ENCODE measurements around the gene SNX12. TPM values are rescaled to one million over a fixed set of nuclear protein-coding genes. Genes with fewer than 3 reads are reported as not detected.

SNX12 gene
- total and polyA plus RNA-seq, 2 of the 4 experiments (the other 2 are of a cell fraction): 59.9 to 63.0 TPM

DNA sequence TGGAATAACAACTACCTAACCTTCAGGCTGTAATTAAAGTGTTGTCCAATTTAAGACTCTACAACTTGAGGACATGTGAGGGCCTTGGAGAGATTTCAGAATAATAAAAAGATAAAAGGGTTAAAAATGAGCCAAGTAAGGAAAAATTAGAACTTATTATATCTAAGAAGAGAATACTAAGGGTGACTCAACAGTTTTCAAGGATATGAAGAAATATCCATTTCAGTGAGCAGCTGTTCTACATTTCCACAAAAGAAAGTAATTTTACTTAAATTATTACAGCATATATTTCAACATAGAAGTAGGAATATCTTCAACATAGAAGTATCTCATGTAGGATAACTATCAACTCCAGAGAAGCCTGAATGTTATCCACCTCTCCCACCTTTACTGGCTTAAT, 11.3 kb downstream of the SNX12 start:
- no peaks in the 10 kb centered on the region for H3K9me1 ChIP-seq (ENCODE audit: insufficient read depth, low read length)
- H3K9me3 ChIP-seq (ENCODE audit: control insufficient read depth, insufficient read depth, low read length): no peaks in the 10 kb centered on the region
- peaks cover 22% of the 10 kb centered on the region for H3K36me3 ChIP-seq (ENCODE audit: control insufficient read depth, insufficient read depth, low read length)
- ATAC-seq (ENCODE audit: low read depth) (peak; percentile 35), DNase-seq (peak; percentile 64)
- no peak overlapping the region for H2AFZ ChIP-seq (replicated peaks; ENCODE audit: low read length, poor library complexity)
- H2BK5ac ChIP-seq (ENCODE audit: low read depth, low read length, poor library complexity, severe bottlenecking): peak overlapping the region; percentile 71
- no TSS peak for BruUV-seq (replicated peaks)
- H2BK20ac ChIP-seq (ENCODE audit: low read depth, low read length): no peak overlapping the region
- H3K9ac ChIP-seq (ENCODE audit: low read depth, low read length): no peak overlapping the region
- no peak overlapping the region for H4K5ac ChIP-seq (ENCODE audit: low read depth, low read length)
- intact Hi-C loops (cut with micrococcal nuclease): no loop called here
- in situ Hi-C loops (cut with MboI; ENCODE audit: low sequenced_read_pairs): no loop called here
- H3K4me1 ChIP-seq (ENCODE audit: control insufficient read depth, insufficient read depth, low read length): peaks cover 2% of the 10 kb centered on the region; the same call in 1 of the 2 replicates
- H3K56ac ChIP-seq (ENCODE audit: extremely low read depth, insufficient read depth, low read length): no peak overlapping the region
- H3K18ac ChIP-seq (ENCODE audit: low read depth, low read length): no peak overlapping the region; the same call in 1 of the 2 replicates
- CTCF ChIA-PET: interaction anchor here (1.0 kb wide), 1 partner anchor 19 kb away, joined by 3 read pairs; no protein-coding TSS in a partner anchor
- no peak overlapping the region for H3K14ac ChIP-seq (replicated peaks; ENCODE audit: low read depth, low read length)
- peaks cover 3 to 4% of the 10 kb centered on the region in 2 experiments; a peak in 3 of 4 replicates for H3K79me1 ChIP-seq (ENCODE audit: low read depth in 1 of 2, low read length in 2 of 2)
- H4K91ac ChIP-seq (ENCODE audit: insufficient read depth, low read depth, low read length): no peak overlapping the region
- H3K27me3 ChIP-seq (ENCODE audit: control insufficient read depth, insufficient read depth, low read length): no peaks in the 10 kb centered on the region; the same call in 1 of the 2 replicates
- no peak overlapping the region for H2AK5ac ChIP-seq (ENCODE audit: low read depth, low read length)
- TF ChIP-seq NFE2L2 (IDR thresholded peaks at IDR 0.05; ENCODE audit: low read depth, low read length) (peak; percentile 83), RFX5 (IDR thresholded peaks at IDR 0.05; ENCODE audit: low read depth, low read length) (no peak), CEBPB (IDR thresholded peaks at IDR 0.05; ENCODE audit: low read depth, low read length) (peak; percentile 40; the same call in 1 of the 2 replicates), MAFK (IDR thresholded peaks at IDR 0.05; ENCODE audit: low read depth, low read length) (0 out of 2 replicates have a peak, but pooled peaks have one; percentile 19), CHD1 (IDR thresholded peaks at IDR 0.05; ENCODE audit: low read depth, low read length) (no peak)
- H2BK15ac ChIP-seq (ENCODE audit: low read depth, low read length): no peak overlapping the region
- no peak overlapping the region for H3K4me2 ChIP-seq (ENCODE audit: low read depth, low read length)
- no peak overlapping the region for H2AK9ac ChIP-seq (replicated peaks; ENCODE audit: low read depth, low read length, poor library complexity)
- POLR2A ChIA-PET (ENCODE audit: unreplicated experiment): no interaction called here
- no peaks in the 10 kb centered on the region for H4K20me1 ChIP-seq (ENCODE audit: insufficient read depth, low read length)
- no peak overlapping the region for H3K4me3 ChIP-seq (ENCODE audit: insufficient read depth, low read depth, low read length)
- H3K4ac ChIP-seq (ENCODE audit: low read depth, low read length): no peak overlapping the region
- H2BK120ac ChIP-seq (ENCODE audit: low read depth, low read length): no peak overlapping the region
- dilution Hi-C loops (cut with HindIII; ENCODE audit: low sequenced_read_pairs, unreplicated experiment): no loop called here
- H3K27ac ChIP-seq (ENCODE audit: insufficient read depth, low read length): no peak overlapping the region
- no peak overlapping the region for H3K23ac ChIP-seq (ENCODE audit: low read depth, low read length)
- H4K8ac ChIP-seq (ENCODE audit: low read depth in 2 of 2, low read length in 2 of 2): no peak overlapping the region
